SK-N-SH (cell line): ENCODE measurements around the gene AMIGO2. TPM values are rescaled to one million over a fixed set of nuclear protein-coding genes. Genes with fewer than 3 reads are reported as not detected.

Source experiments
- CTCF ChIA-PET: fragments of 300-600, 350-600 bp; formaldehyde crosslinking; extraction: SDS; loops from one replicate; lab custom pipeline; 2021; lab: Yijun Ruan, JAX
- POLR2A ChIA-PET: fragments of 350-600 bp; sonication (Branson Sonifier 250); formaldehyde crosslinking; extraction: SDS; loops from one replicate; lab custom pipeline; 2020; ENCODE audit warnings: antibody characterized with exemption, inconsistent platforms; lab: Yijun Ruan, JAX
- DNase-seq: peaks from one replicate; pipeline ENCODE4 v3.0.0; 2012
- H2AFZ ChIP-seq: fragments of 200-600 bp; sonication (generic); 2 replicates; pipeline ENCODE4 v1.8.1; 2016; ENCODE audit warnings: antibody characterized with exemption, mild to moderate bottlenecking, low read depth
- H3F3A ChIP-seq: fragments of 200-600 bp; sonication (generic); replicated peaks from 2 replicates; pipeline ENCODE3; 2016; ENCODE audit warnings: antibody characterized with exemption, mild to moderate bottlenecking; ENCODE audit not compliant: insufficient read depth
- H3K27ac ChIP-seq, 2 experiments: fragments of 200-500 bp in 1 of 2; fragments of 200-600 bp in 1 of 2; sonication (Bioruptor generic) in 1 of 2; sonication (generic), shearing (Covaris generic) in 1 of 2; 2 replicates each; pipeline versions ENCODE4 v1.5.1 to v1.6.1; 2014 to 2016; ENCODE audit warnings: low read depth in 2 of 2, inconsistent platforms in 1 of 2, low read length in 1 of 2, mild to moderate bottlenecking in 1 of 2, mixed read lengths in 1 of 2
- H3K27me3 ChIP-seq: fragments of 200-600 bp; sonication (generic), shearing (Covaris generic); 2 replicates; pipeline ENCODE4 v1.6.1; 2016; ENCODE audit warnings: mixed run types; ENCODE audit not compliant: insufficient read depth
- H3K36me3 ChIP-seq, 2 experiments: fragments of 200-500 bp in 1 of 2; fragments of 200-600 bp in 1 of 2; sonication (Bioruptor generic) in 1 of 2; sonication (generic) in 1 of 2; replicated peaks in 1 of 2; 2 replicates each; pipeline versions ENCODE3 to v1.5.1; 2014 to 2016; ENCODE audit warnings: low read length in 1 of 2, mild to moderate bottlenecking in 1 of 2; ENCODE audit not compliant: insufficient read depth in 2 of 2, control insufficient read depth in 1 of 2
- H3K4me1 ChIP-seq, 2 experiments: fragments of 200-500 bp in 1 of 2; fragments of 200-600 bp in 1 of 2; sonication (Bioruptor generic) in 1 of 2; sonication (generic), shearing (Covaris generic) in 1 of 2; 2 replicates each; pipeline versions ENCODE4 v1.5.1 to v1.6.1; 2014 to 2016; ENCODE audit warnings: low read depth in 1 of 2, low read length in 1 of 2, mixed run types in 1 of 2; ENCODE audit not compliant: insufficient read depth in 2 of 2, control insufficient read depth in 1 of 2
- H3K4me2 ChIP-seq: fragments of 200-600 bp; sonication (generic), shearing (Covaris generic); 2 replicates; pipeline ENCODE4 v1.6.1; 2017; ENCODE audit warnings: mixed run types
- H3K4me3 ChIP-seq, 2 experiments: fragments of 200-500 bp in 1 of 2; fragments of 200-600 bp in 1 of 2; sonication (Bioruptor generic) in 1 of 2; sonication (generic), shearing (Covaris generic) in 1 of 2; 2 replicates each; pipeline versions ENCODE4 v1.5.1 to v1.8.1; 2014 to 2016; ENCODE audit warnings: low read depth in 2 of 2, inconsistent platforms in 1 of 2, low read length in 1 of 2, mild to moderate bottlenecking in 1 of 2, mixed read lengths in 1 of 2, moderate library complexity in 1 of 2
- H3K79me2 ChIP-seq: fragments of 200-600 bp; sonication (generic); 2 replicates; pipeline ENCODE4 v1.8.1; 2017; ENCODE audit warnings: mild to moderate bottlenecking; ENCODE audit not compliant: insufficient read depth
- H3K9ac ChIP-seq: fragments of 200-600 bp; sonication (generic); 2 replicates; pipeline ENCODE4 v1.6.1; 2017; ENCODE audit warnings: mixed run types
- H3K9me2 ChIP-seq: fragments of 200-600 bp; sonication (generic); 2 replicates; pipeline ENCODE4 v1.6.1; 2017; ENCODE audit warnings: mixed run types
- H3K9me3 ChIP-seq: fragments of 200-600 bp; sonication (generic); 2 replicates; pipeline ENCODE4 v1.6.1; 2017; ENCODE audit warnings: mixed run types, mild to moderate bottlenecking, moderate library complexity
- H4K20me1 ChIP-seq: fragments of 200-600 bp; sonication (generic); 2 replicates; pipeline ENCODE4 v1.6.1; 2017; ENCODE audit warnings: mild to moderate bottlenecking, mixed run types; ENCODE audit not compliant: insufficient read depth
- EZH2phosphoT487 ChIP-seq: fragments of 200-600 bp; sonication (generic); IDR thresholded peaks from 2 replicates; pipeline ENCODE4 v1.6.1; 2017; ENCODE audit warnings: low read depth, mixed run types, mild to moderate bottlenecking, antibody characterized with exemption, moderate library complexity, borderline replicate concordance
- FOXM1 ChIP-seq: IDR thresholded peaks from 2 replicates; pipeline ENCODE4 v1.4.0; 2012; ENCODE audit warnings: low read depth, mild to moderate bottlenecking
- MAX ChIP-seq: IDR thresholded peaks from 2 replicates; pipeline ENCODE4 v1.4.0; 2012; ENCODE audit warnings: low read depth
- RAD21 ChIP-seq: IDR thresholded peaks from 2 replicates; pipeline ENCODE4 v1.6.1; 2012; ENCODE audit warnings: mild to moderate bottlenecking, low read length
- RCOR1 ChIP-seq: fragments of 150-350 bp; IDR thresholded peaks from 2 replicates; pipeline ENCODE4 v1.6.1; 2017; ENCODE audit warnings: antibody characterized with exemption, low read length
- REST ChIP-seq: IDR thresholded peaks from 2 replicates; pipeline ENCODE4 v1.6.1; 2012; ENCODE audit warnings: mild to moderate bottlenecking, low read depth, low read length, moderate library complexity
- RFX5 ChIP-seq: IDR thresholded peaks from 2 replicates; pipeline ENCODE4 v1.6.1; 2012; ENCODE audit warnings: mild to moderate bottlenecking, improper control_type of control experiment, low read length
- RXRA ChIP-seq: IDR thresholded peaks from 2 replicates; pipeline ENCODE4 v1.4.0; 2012; ENCODE audit warnings: low read depth, mild to moderate bottlenecking, borderline replicate concordance
- SIN3A ChIP-seq: IDR thresholded peaks from 2 replicates; pipeline ENCODE4 v1.6.1; 2012; ENCODE audit warnings: low read depth, mild to moderate bottlenecking, low read length, moderate library complexity, borderline replicate concordance
- SMC3 ChIP-seq: IDR thresholded peaks from 2 replicates; pipeline ENCODE4 v1.6.1; 2012; ENCODE audit warnings: low read depth, low read length, improper control_type of control experiment
- TAF1 ChIP-seq: IDR thresholded peaks from 2 replicates; pipeline ENCODE4 v1.6.1; 2012; ENCODE audit warnings: low read depth, mild to moderate bottlenecking, low read length, moderate library complexity, borderline replicate concordance
- ZBTB33 ChIP-seq: IDR thresholded peaks from 2 replicates; pipeline ENCODE4 v1.4.0; 2012; ENCODE audit warnings: low read depth, borderline replicate concordance
- WGBS: methylation state at CpG from one replicate; pipeline ENCODE4 v1.1.6; 2017; ENCODE audit warnings: low lambda C conversion rate; 5-methylcytosine and 5-hydroxymethylcytosine counted together
- polyA plus RNA-seq, 3 experiments: library from polyadenylated mRNA; depleted of rRNA; stranded (reverse); fragments of >200 nt; gene quantifications; 2 replicates each; pipeline ENCODE4 v1.2.3, GENCODE V29; 2012

The AMIGO2 gene
- polyA plus RNA-seq, 1 of the 3 experiments (the other 2 are of a cell fraction) = 1.2 TPM

- POLR2A ChIA-PET = no interaction called here
- Histone ChIP-seq H3K4me1 (peaks cover 0 to 16% of the 10 kb centered on the region in 2 experiments; a peak in 2 of 4 replicates), H4K20me1 (no peaks in the 10 kb centered on the region)
- TF ChIP-seq EZH2phosphoT487 = no peak
- no peak for TF ChIP-seq MAX
- TF ChIP-seq TAF1 = no peak
- no peak for TF ChIP-seq RFX5
- no peak for TF ChIP-seq RAD21
- TF ChIP-seq SMC3 = no peak
- no peak for TF ChIP-seq FOXM1
- TF ChIP-seq REST = no peak
- TF ChIP-seq ZBTB33 = no peak
- no peak for TF ChIP-seq SIN3A
- TF ChIP-seq RCOR1 = no peak
- TF ChIP-seq RXRA = no peak
- TF ChIP-seq, all 33 proteins: peak for 0
- no peaks in the 10 kb centered on the region for H3K9me3 ChIP-seq
- H3K36me3 ChIP-seq = no peaks in the 10 kb centered on the region
- H3F3A ChIP-seq = peaks cover 22% of the 10 kb centered on the region
- H3K27me3 ChIP-seq = peaks cover 18% of the 10 kb centered on the region
- H3K9ac ChIP-seq = peak overlapping the region; percentile 58
- DNase-seq = no peak
- WGBS = 5% methylated on average over 15 of the region's 17 CpGs
- peak overlapping the region; percentile 88 for H3K4me2 ChIP-seq
- CTCF ChIA-PET = interaction anchor here (1.1 kb wide), 1 partner anchor 7 kb away, joined by 3 read pairs; no protein-coding TSS in a partner anchor
- H3K9me2 ChIP-seq = no peaks in the 10 kb centered on the region
- H3K79me2 ChIP-seq = peaks cover 10% of the 10 kb centered on the region; the same call in 1 of the 2 replicates
- H3K27ac ChIP-seq = peak overlapping the region in 1 of 2 experiments; percentile 36; a peak in 2 of 4 replicates
- H3K4me3 ChIP-seq = peak overlapping the region; percentile 47 to 66; a peak in 3 of 4 replicates
- peak overlapping the region; percentile 82 for H2AFZ ChIP-seq
Observed at GRCh38 chr12:47078733-47079467, 859 bp downstream of the AMIGO2 start.
